HepG2 (cell line): ENCODE measurements around the gene ID3. TPM values are rescaled to one million over a fixed set of nuclear protein-coding genes. Genes with fewer than 3 reads are reported as not detected.

Experiments
- ATRX ChIP-seq: sonication (generic); formaldehyde crosslinking; IDR thresholded peaks from 2 replicates; pipeline ENCODE4 v1.4.0; 2020; ENCODE audit warnings: missing genetic modification reagents, borderline replicate concordance
- GABPA ChIP-seq, 2 experiments: IDR thresholded peaks; 2 replicates each; pipeline ENCODE4 v1.6.1; 2011 to 2016; ENCODE audit warnings: low read depth in 2 of 2, low read length in 1 of 2, missing biosample characterization in 1 of 2, missing genetic modification characterization in 1 of 2
- HDAC2 ChIP-seq: sonication (generic); formaldehyde crosslinking; IDR thresholded peaks from 2 replicates; pipeline ENCODE4 v1.4.0; 2020; ENCODE audit warnings: missing genetic modification reagents
- KLF11 ChIP-seq: IDR thresholded peaks from 2 replicates; pipeline ENCODE4 v1.6.1; 2016; ENCODE audit warnings: missing compliant biosample characterization
- MTF2 ChIP-seq: sonication (generic); formaldehyde crosslinking; IDR thresholded peaks from 2 replicates; pipeline ENCODE4 v1.5.0; 2020; ENCODE audit warnings: missing genetic modification reagents, borderline replicate concordance
- MYNN ChIP-seq: sonication (generic); formaldehyde crosslinking; IDR thresholded peaks from 2 replicates; pipeline ENCODE4 v1.4.0; 2020; ENCODE audit warnings: mild to moderate bottlenecking, low read depth, missing genetic modification reagents
- POLR2AphosphoS2 ChIP-seq: IDR thresholded peaks from 2 replicates; pipeline ENCODE4 v1.6.1; 2011; ENCODE audit warnings: low read depth, low read length, improper control_type of control experiment
- RXRA ChIP-seq: sonication (generic); formaldehyde crosslinking; IDR thresholded peaks from 2 replicates; pipeline ENCODE4 v1.5.1; 2020; ENCODE audit warnings: missing genetic modification reagents
- ZKSCAN8 ChIP-seq: IDR thresholded peaks from 2 replicates; pipeline ENCODE4 v1.6.1; 2016; ENCODE audit warnings: borderline replicate concordance, missing genetic modification reagents, missing compliant biosample characterization
- ZNF101 ChIP-seq: sonication (generic); formaldehyde crosslinking; IDR thresholded peaks from 2 replicates; pipeline ENCODE4 v1.4.0; 2020; ENCODE audit warnings: mild to moderate bottlenecking, low read depth, missing genetic modification reagents, borderline replicate concordance
- ZNF251 ChIP-seq: sonication (generic); formaldehyde crosslinking; IDR thresholded peaks from 2 replicates; pipeline ENCODE4 v1.9.0; 2021; ENCODE audit warnings: mild to moderate bottlenecking, missing genetic modification reagents
- ZSCAN22 ChIP-seq: sonication (generic); formaldehyde crosslinking; IDR thresholded peaks from 2 replicates; pipeline ENCODE4 v1.4.0; 2020; ENCODE audit warnings: mild to moderate bottlenecking, missing genetic modification reagents
- polyA plus RNA-seq, 8 experiments: library from polyadenylated mRNA; depleted of rRNA in 3 of 8; stranded (reverse) in 7 of 8; unstranded in 1 of 8; fragments of >200 nt; fragmentation: Illumina TruSeq in 4 of 8; extraction: Trizol in 4 of 8; gene quantifications; 2 replicates each; pipeline versions ENCODE4 v1.2.1 to v1.2.3, GENCODE V29; 2011 to 2016; ENCODE audit warnings: low read depth in 4 of 8, missing spikeins in 1 of 8, mixed read lengths in 1 of 8; ENCODE audit not compliant: insufficient read depth in 1 of 8
- total RNA-seq, 5 experiments: library from RNA; depleted of rRNA; stranded (reverse); fragments of >200 nt; fragmentation: Illumina TruSeq; extraction: Trizol; gene quantifications; 2 replicates each; pipeline ENCODE4 v1.2.3, GENCODE V29; 2016; ENCODE audit warnings: low read depth in 1 of 5
- TF ChIP-seq, protein P1 (sequence below): sonication (generic); formaldehyde crosslinking; IDR thresholded peaks from 2 replicates; pipeline ENCODE4 v1.5.0; 2020; ENCODE audit warnings: mild to moderate bottlenecking, missing genetic modification reagents
- TF ChIP-seq, protein P2 (sequence below): sonication (generic); formaldehyde crosslinking; IDR thresholded peaks from 2 replicates; pipeline ENCODE4 v1.8.0; 2022; ENCODE audit warnings: missing genetic modification reagents, mild to moderate bottlenecking, moderate library complexity, borderline replicate concordance
- TF ChIP-seq, protein P3 (sequence below): sonication (generic); formaldehyde crosslinking; IDR thresholded peaks from 2 replicates; pipeline ENCODE4 v1.4.0; 2020; ENCODE audit warnings: missing genetic modification reagents
- TF ChIP-seq, protein P4 (sequence below), 2 experiments: sonication (generic) in 1 of 2; formaldehyde crosslinking in 1 of 2; IDR thresholded peaks; 2 replicates each; pipeline versions ENCODE4 v1.5.1 to v1.6.1; 2011 to 2020; ENCODE audit warnings: borderline replicate concordance in 1 of 2, low read depth in 1 of 2, low read length in 1 of 2, mild to moderate bottlenecking in 1 of 2, missing genetic modification reagents in 1 of 2, moderate library complexity in 1 of 2

ID3 gene
- total and polyA plus RNA-seq, 2 of the 13 experiments (the other 11 are each of a cell fraction or from before 2014, with no cell fraction given): 64.8 to 115 TPM

DNA sequence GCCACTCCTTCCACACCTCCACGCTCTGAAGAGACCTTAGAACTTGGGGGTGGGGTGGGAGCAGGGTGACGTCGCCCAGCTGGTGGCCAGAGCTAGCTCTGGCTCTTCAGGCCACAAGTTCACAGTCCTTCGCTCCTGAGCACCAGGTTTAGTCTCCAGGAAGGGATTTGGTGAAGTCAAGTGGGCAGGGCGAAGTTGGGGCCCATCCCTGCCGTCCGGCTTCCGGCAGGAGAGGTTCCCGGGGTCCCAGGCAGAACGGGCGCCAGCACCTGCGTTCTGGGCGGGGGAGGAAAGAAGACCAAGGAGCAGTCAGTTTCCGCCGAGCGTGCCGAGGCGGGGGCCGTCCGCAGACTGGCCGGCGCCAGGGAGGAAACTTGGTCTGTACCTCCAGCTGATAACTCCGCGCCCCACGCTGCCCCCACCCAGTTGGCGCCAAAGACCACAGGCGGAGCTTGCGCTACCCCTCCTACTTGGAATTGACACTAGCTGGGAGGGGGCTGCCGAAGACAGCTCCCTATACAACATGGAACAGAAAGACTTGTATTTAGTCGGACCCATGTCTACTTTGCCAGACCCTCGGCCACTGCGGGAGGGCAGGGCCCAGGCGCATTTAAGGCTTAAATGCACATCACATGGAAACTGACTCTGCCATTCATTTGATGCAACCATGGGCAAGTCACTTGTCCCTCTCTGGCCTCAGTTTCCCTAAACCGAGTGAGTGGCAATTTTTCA is 995 bp downstream of the ID3 start (continued):
- TF ChIP-seq, protein P1, sequence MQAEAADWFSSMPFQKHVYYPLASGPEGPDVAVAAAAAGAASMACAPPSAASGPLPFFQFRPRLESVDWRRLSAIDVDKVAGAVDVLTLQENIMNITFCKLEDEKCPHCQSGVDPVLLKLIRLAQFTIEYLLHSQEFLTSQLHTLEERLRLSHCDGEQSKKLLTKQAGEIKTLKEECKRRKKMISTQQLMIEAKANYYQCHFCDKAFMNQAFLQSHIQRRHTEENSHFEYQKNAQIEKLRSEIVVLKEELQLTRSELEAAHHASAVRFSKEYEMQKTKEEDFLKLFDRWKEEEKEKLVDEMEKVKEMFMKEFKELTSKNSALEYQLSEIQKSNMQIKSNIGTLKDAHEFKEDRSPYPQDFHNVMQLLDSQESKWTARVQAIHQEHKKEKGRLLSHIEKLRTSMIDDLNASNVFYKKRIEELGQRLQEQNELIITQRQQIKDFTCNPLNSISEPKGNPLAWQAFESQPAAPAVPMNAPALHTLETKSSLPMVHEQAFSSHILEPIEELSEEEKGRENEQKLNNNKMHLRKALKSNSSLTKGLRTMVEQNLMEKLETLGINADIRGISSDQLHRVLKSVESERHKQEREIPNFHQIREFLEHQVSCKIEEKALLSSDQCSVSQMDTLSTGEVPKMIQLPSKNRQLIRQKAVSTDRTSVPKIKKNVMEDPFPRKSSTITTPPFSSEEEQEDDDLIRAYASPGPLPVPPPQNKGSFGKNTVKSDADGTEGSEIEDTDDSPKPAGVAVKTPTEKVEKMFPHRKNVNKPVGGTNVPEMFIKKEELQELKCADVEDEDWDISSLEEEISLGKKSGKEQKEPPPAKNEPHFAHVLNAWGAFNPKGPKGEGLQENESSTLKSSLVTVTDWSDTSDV: no peak
- peak; percentile 86 for TF ChIP-seq HDAC2 (CRISPR knock-in tag)
- no peak for TF ChIP-seq ZNF251 (CRISPR knock-in tag)
- TF ChIP-seq GABPA (IDR thresholded peaks at IDR 0.05; ENCODE audit: low read depth, low read length): no peak
- TF ChIP-seq GABPA (CRISPR knock-in tag; IDR thresholded peaks at IDR 0.05; ENCODE audit: low read depth): peak; percentile 72
- TF ChIP-seq, protein P2, sequence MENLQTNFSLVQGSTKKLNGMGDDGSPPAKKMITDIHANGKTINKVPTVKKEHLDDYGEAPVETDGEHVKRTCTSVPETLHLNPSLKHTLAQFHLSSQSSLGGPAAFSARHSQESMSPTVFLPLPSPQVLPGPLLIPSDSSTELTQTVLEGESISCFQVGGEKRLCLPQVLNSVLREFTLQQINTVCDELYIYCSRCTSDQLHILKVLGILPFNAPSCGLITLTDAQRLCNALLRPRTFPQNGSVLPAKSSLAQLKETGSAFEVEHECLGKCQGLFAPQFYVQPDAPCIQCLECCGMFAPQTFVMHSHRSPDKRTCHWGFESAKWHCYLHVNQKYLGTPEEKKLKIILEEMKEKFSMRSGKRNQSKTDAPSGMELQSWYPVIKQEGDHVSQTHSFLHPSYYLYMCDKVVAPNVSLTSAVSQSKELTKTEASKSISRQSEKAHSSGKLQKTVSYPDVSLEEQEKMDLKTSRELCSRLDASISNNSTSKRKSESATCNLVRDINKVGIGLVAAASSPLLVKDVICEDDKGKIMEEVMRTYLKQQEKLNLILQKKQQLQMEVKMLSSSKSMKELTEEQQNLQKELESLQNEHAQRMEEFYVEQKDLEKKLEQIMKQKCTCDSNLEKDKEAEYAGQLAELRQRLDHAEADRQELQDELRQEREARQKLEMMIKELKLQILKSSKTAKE (CRISPR knock-in tag): peak; percentile 83
- no peak for TF ChIP-seq KLF11 (CRISPR knock-in tag)
- TF ChIP-seq ATRX (CRISPR knock-in tag): no peak
- TF ChIP-seq ZNF101: no peak
- no peak for TF ChIP-seq ZSCAN22 (CRISPR knock-in tag)
- TF ChIP-seq MYNN: 0 out of 2 replicates have a peak, but pooled peaks have one; percentile 38
- TF ChIP-seq RXRA (CRISPR knock-in tag): peak; percentile 64; the same call in 1 of the 2 replicates
- no peak for TF ChIP-seq MTF2 (CRISPR knock-in tag)
- TF ChIP-seq, protein P3, sequence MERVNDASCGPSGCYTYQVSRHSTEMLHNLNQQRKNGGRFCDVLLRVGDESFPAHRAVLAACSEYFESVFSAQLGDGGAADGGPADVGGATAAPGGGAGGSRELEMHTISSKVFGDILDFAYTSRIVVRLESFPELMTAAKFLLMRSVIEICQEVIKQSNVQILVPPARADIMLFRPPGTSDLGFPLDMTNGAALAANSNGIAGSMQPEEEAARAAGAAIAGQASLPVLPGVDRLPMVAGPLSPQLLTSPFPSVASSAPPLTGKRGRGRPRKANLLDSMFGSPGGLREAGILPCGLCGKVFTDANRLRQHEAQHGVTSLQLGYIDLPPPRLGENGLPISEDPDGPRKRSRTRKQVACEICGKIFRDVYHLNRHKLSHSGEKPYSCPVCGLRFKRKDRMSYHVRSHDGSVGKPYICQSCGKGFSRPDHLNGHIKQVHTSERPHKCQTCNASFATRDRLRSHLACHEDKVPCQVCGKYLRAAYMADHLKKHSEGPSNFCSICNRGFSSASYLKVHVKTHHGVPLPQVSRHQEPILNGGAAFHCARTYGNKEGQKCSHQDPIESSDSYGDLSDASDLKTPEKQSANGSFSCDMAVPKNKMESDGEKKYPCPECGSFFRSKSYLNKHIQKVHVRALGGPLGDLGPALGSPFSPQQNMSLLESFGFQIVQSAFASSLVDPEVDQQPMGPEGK: peak; percentile 99
- TF ChIP-seq POLR2AphosphoS2: no peak
- TF ChIP-seq, protein P4, sequence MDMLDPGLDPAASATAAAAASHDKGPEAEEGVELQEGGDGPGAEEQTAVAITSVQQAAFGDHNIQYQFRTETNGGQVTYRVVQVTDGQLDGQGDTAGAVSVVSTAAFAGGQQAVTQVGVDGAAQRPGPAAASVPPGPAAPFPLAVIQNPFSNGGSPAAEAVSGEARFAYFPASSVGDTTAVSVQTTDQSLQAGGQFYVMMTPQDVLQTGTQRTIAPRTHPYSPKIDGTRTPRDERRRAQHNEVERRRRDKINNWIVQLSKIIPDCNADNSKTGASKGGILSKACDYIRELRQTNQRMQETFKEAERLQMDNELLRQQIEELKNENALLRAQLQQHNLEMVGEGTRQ (IDR thresholded peaks at IDR 0.05; ENCODE audit: low read depth, low read length): no peak
- TF ChIP-seq, protein P4 (CRISPR knock-in tag; IDR thresholded peaks at IDR 0.05; ENCODE audit: borderline replicate concordance): peak; percentile 32; the same call in 1 of the 2 replicates
- TF ChIP-seq ZKSCAN8: 0 out of 2 replicates have a peak, but pooled peaks have one; percentile 45
